Measurements from ENCODE around the gene ZNF605. TPM values are rescaled to one million over a fixed set of nuclear protein-coding genes. Genes with fewer than 3 reads are reported as not detected.
A peak's percentile ranks its signal among the peaks of the same experiment; 100 is the strongest.
"Not testable (repeated sequence)": the region's sequence is repeated elsewhere in the genome, so short reads cannot be mapped to it uniquely, and the experiment has no call there.

Gene ZNF605
- polyA plus RNA-seq, 2 donors, result 1.9 to 4.3 TPM

DNA sequence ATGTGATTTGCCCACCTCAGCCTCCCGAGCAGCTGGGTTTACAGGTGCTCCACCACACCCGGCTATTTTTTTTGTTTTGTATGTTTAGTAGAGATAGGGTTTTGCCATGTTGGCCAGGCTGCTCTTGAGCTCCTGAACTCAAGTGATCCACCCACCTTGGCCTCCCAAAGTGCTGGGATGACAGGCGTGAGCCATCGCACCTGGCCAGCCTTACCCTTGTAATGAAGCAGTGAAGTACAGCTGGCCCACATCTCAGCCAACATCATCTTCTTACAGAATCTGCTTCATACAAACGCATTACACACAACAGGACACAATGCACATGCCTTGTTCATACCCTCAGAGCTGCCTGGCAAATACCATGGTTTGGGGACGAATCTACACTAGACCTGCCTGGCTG, 37.4 kb downstream of the ZNF605 start:
- H3K4me3 ChIP-seq (ENCODE audit: low read depth in 1 of 2, low read length in 2 of 2), result no peak overlapping the region
- peaks cover 13 to 25% of the 10 kb centered on the region in 2 donors for H3K9me3 ChIP-seq (ENCODE audit: control insufficient read depth in 2 of 2, insufficient read depth in 1 of 2, low read depth in 1 of 2, low read length in 1 of 2)
- no peaks in the 10 kb centered on the region for H3K27me3 ChIP-seq (ENCODE audit: control insufficient read depth in 1 of 2, insufficient read depth in 2 of 2, low read length in 2 of 2)
- WGBS, 2 donors, result 94% methylated on average over 6 of the region's 6 CpGs
- H3K27ac ChIP-seq (ENCODE audit: low read depth in 2 of 2, low read length in 1 of 2), result no peak overlapping the region
- no peaks in the 10 kb centered on the region for H3K36me3 ChIP-seq (ENCODE audit: control insufficient read depth in 2 of 2, insufficient read depth in 2 of 2, low read length in 1 of 2)
- no peaks in the 10 kb centered on the region for H3K4me1 ChIP-seq (ENCODE audit: control insufficient read depth in 2 of 2, insufficient read depth in 2 of 2, low read length in 1 of 2)

DNA sequence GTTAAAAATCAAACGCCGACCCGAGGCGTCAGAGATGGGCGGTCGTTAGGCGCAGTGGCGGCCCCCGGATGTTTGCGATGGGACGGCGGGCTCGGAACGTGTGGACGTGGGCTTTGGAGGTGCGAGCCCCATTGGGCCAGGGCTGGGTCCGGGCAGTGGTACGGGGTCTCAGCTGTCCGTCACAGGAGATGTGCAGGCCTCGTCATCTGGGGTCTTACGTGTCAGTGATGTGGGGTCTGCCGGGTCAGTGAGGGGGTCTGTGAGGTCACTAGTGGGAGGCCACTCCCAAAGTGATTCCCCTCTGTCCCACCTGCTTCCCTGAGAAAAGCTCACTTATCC, 47.1 kb downstream of the ZNF605 start:
- Histone ChIP-seq H3K4me1 (ENCODE audit: control insufficient read depth in 2 of 2, insufficient read depth in 2 of 2, low read length in 1 of 2) (peaks cover 0 to 2% of the 10 kb centered on the region in 2 donors), H3K36me3 (ENCODE audit: control insufficient read depth in 2 of 2, insufficient read depth in 2 of 2, low read length in 1 of 2) (no peaks in the 10 kb centered on the region), H3K27ac (ENCODE audit: low read depth in 2 of 2, low read length in 1 of 2) (peak overlapping the region; percentile 51 to 75), H3K9me3 (ENCODE audit: control insufficient read depth in 2 of 2, insufficient read depth in 1 of 2, low read depth in 1 of 2, low read length in 1 of 2) (peaks cover 0 to 8% of the 10 kb centered on the region in 2 donors), H3K27me3 (ENCODE audit: control insufficient read depth in 1 of 2, insufficient read depth in 2 of 2, low read length in 2 of 2) (no peaks in the 10 kb centered on the region), H3K4me3 (ENCODE audit: low read depth in 1 of 2, low read length in 2 of 2) (peak overlapping the region; percentile 54 to 55)
- 3 to 5% methylated on average over 22 of the region's 22 CpGs for WGBS, 2 donors

DNA sequence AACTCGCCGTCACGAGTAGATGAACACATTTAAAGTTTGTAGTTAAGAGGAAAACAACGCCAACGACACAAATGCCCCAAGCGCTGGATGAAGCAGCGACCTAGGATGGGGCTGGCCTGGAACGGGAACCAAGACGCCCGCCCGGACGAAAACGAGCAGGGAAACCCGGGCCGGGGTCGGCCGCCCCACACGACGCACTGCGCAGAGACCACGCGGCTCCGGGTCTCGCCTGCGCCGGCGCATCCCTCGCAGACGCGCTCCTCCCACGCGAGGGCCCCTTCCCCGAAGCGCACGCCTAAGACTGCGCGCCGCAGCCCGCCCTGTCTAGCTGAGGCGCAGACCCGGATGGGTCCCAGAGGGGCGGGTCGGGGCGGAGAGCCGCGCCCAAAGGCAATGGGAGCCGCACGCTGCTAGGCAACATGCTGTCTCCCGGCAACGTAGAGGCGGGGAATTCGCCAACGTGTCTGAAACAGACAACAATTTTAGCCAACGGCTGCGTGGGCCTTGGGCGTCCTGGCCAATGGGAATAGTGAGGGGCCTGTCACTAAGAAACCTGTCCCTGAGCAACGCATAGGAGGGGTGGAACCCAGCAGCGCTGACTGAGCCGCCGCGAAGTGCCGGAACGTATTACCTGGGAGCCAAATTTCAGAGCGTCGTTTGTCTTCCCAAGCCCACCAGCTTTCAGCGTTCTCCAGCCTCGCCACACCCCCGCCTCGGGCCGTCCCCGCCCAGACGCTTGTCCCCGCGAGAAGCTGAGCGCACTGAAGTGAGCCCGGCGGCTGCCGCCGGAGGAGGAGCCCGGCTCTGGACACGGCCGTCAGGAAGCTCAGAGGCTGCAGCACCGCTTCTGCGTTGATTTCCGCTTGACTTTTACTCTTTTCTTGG, 47.7 kb downstream of the ZNF605 start:
- Histone ChIP-seq H3K4me3 (ENCODE audit: low read depth in 1 of 2, low read length in 2 of 2) (peak overlapping the region; percentile 54 to 55), H3K27ac (ENCODE audit: low read depth in 2 of 2, low read length in 1 of 2) (peak overlapping the region; percentile 73 to 75), H3K9me3 (ENCODE audit: control insufficient read depth in 2 of 2, insufficient read depth in 1 of 2, low read depth in 1 of 2, low read length in 1 of 2) (peaks cover 0 to 8% of the 10 kb centered on the region in 2 donors), H3K27me3 (ENCODE audit: control insufficient read depth in 1 of 2, insufficient read depth in 2 of 2, low read length in 2 of 2) (no peaks in the 10 kb centered on the region), H3K36me3 (ENCODE audit: control insufficient read depth in 2 of 2, insufficient read depth in 2 of 2, low read length in 1 of 2) (no peaks in the 10 kb centered on the region), H3K4me1 (ENCODE audit: control insufficient read depth in 2 of 2, insufficient read depth in 2 of 2, low read length in 1 of 2) (peaks cover 0 to 2% of the 10 kb centered on the region in 2 donors)
- 1 to 2% methylated on average over 80 to 85 of the region's 85 CpGs for WGBS, 2 donors

DNA sequence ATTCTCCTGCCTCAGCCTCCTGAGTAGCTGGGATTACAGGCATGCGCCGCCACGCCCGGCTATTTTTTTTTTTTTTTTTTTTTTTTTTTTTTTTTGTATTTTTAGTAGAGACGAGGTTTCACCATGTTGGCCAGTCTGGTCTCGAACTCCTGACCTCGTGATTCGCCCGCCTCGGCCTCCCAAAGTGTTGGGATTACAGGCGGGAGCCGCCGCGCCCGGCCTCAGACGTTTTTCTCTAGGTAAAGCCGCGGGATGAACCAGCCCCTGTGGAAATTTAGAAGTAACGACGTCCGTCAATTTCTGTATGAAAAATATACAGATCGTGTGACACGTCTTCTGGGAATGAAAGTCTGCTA, 48.3 kb downstream of the ZNF605 start:
- not testable (repeated sequence) for H3K4me1 ChIP-seq (ENCODE audit: control insufficient read depth in 2 of 2, insufficient read depth in 2 of 2, low read length in 1 of 2); H3K9me3 ChIP-seq (ENCODE audit: control insufficient read depth in 2 of 2, insufficient read depth in 1 of 2, low read depth in 1 of 2, low read length in 1 of 2); H3K27me3 ChIP-seq (ENCODE audit: control insufficient read depth in 1 of 2, insufficient read depth in 2 of 2, low read length in 2 of 2); H3K36me3 ChIP-seq (ENCODE audit: control insufficient read depth in 2 of 2, insufficient read depth in 2 of 2, low read length in 1 of 2)
- peak overlapping the region; percentile 54 to 55 for H3K4me3 ChIP-seq (ENCODE audit: low read depth in 1 of 2, low read length in 2 of 2)
- H3K27ac ChIP-seq (ENCODE audit: low read depth in 2 of 2, low read length in 1 of 2), result peak overlapping the region; percentile 15 to 73
- WGBS, 2 donors, result 8 to 13% methylated on average over 22 to 23 of the region's 23 CpGs

DNA sequence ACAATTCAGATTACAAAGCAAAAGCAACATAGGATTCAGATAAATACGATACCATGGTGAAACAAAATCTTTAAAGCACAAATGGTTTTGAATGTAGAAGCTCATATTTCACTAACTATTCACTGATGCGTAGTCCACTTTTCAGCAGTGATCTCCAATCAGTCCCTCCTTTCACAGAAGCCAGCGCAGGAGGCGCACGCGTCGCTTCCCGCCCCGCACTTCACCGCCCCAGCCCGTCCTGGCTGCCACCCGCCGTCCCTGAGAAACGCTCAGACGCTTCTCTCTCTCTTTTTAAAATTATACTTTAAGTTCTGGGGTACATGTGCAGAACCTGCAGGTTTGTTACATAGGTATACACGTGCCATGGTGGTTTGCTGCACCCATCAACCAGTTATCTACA, 48.9 kb downstream of the ZNF605 start:
- Histone ChIP-seq H3K9me3 (ENCODE audit: control insufficient read depth in 2 of 2, insufficient read depth in 1 of 2, low read depth in 1 of 2, low read length in 1 of 2) (peaks cover 0 to 8% of the 10 kb centered on the region in 2 donors), H3K4me3 (ENCODE audit: low read depth in 1 of 2, low read length in 2 of 2) (no peak overlapping the region)
- WGBS, 2 donors, result 29 to 30% methylated on average over 16 of the region's 16 CpGs

DNA sequence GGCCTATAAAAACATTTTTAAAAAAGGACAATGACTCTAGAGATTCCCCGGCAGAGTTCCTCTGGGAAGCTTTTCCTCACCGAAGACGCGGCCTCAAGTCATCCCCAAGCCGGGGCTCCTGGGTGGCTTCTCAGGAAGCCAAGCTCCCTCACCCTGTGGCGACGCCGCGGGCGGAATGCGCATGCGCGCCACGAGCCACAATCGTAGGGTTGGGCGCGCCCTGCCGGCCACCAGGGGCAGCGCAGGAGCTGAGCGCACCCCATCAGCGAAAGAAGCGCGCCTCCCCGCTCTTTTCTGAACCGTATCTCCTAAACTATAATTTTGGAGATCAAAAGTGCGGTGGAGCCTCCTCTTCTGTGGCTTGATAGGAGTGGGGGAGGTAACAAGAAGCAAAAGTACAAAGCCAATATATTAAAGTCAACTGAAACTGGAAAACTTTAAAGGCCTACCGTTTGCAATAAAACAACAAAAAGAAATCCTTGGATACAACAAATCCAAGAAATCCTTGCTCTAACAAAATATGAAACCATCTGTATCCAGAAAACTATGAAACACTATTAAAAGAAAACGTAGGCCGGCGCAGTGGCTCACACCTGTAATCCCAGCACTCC, 51.3 kb downstream of the ZNF605 start:
- no peaks in the 10 kb centered on the region for H3K27me3 ChIP-seq (ENCODE audit: control insufficient read depth in 1 of 2, insufficient read depth in 2 of 2, low read length in 2 of 2)
- no peak overlapping the region for H3K27ac ChIP-seq (ENCODE audit: low read depth in 2 of 2, low read length in 1 of 2)
- H3K36me3 ChIP-seq (ENCODE audit: control insufficient read depth in 2 of 2, insufficient read depth in 2 of 2, low read length in 1 of 2), result no peaks in the 10 kb centered on the region
- peaks cover 0 to 9% of the 10 kb centered on the region in 2 donors for H3K9me3 ChIP-seq (ENCODE audit: control insufficient read depth in 2 of 2, insufficient read depth in 1 of 2, low read depth in 1 of 2, low read length in 1 of 2)
- WGBS, 2 donors, result 16% methylated on average over 30 of the region's 30 CpGs
- no peak overlapping the region for H3K4me3 ChIP-seq (ENCODE audit: low read depth in 1 of 2, low read length in 2 of 2)
- peaks cover 0 to 2% of the 10 kb centered on the region in 2 donors for H3K4me1 ChIP-seq (ENCODE audit: control insufficient read depth in 2 of 2, insufficient read depth in 2 of 2, low read length in 1 of 2)

More for the DNA sequence above, 48.9 kb downstream of the ZNF605 start:
- Histone ChIP-seq H3K4me1 (ENCODE audit: control insufficient read depth in 2 of 2, insufficient read depth in 2 of 2, low read length in 1 of 2) (peaks cover 0 to 2% of the 10 kb centered on the region in 2 donors), H3K27me3 (ENCODE audit: control insufficient read depth in 1 of 2, insufficient read depth in 2 of 2, low read length in 2 of 2) (no peaks in the 10 kb centered on the region), H3K27ac (ENCODE audit: low read depth in 2 of 2, low read length in 1 of 2) (no peak overlapping the region), H3K36me3 (ENCODE audit: control insufficient read depth in 2 of 2, insufficient read depth in 2 of 2, low read length in 1 of 2) (no peaks in the 10 kb centered on the region)

DNA sequence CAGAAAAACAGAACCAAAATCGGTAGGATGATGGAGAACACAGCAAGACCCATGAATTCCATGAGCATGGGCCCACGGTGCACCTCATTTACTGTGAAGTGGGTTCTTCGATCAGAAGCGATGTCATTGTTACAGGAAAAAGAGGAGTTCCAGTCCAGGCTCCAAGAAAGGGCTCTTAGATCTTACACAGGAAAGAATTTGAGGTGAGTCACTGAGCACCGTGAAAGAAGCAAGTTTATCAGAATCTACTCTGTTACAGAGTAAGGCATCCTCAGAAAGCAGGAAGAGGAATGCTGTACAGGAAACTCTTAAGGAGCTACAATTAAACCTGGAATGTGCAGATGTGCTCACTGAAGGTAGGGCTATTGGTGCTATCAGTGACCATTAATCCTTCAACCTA, 57.1 kb downstream of the ZNF605 start:
- Histone ChIP-seq H3K36me3 (ENCODE audit: control insufficient read depth in 2 of 2, insufficient read depth in 2 of 2, low read length in 1 of 2) (no peaks in the 10 kb centered on the region), H3K9me3 (ENCODE audit: control insufficient read depth in 2 of 2, insufficient read depth in 1 of 2, low read depth in 1 of 2, low read length in 1 of 2) (peaks cover 0 to 4% of the 10 kb centered on the region in 2 donors), H3K27ac (ENCODE audit: low read depth in 2 of 2, low read length in 1 of 2) (no peak overlapping the region), H3K4me1 (ENCODE audit: control insufficient read depth in 2 of 2, insufficient read depth in 2 of 2, low read length in 1 of 2) (no peaks in the 10 kb centered on the region), H3K27me3 (ENCODE audit: control insufficient read depth in 1 of 2, insufficient read depth in 2 of 2, low read length in 2 of 2) (no peaks in the 10 kb centered on the region), H3K4me3 (ENCODE audit: low read depth in 1 of 2, low read length in 2 of 2) (no peak overlapping the region)
- WGBS, 2 donors, result 84 to 85% methylated on average over 5 of the region's 5 CpGs

DNA sequence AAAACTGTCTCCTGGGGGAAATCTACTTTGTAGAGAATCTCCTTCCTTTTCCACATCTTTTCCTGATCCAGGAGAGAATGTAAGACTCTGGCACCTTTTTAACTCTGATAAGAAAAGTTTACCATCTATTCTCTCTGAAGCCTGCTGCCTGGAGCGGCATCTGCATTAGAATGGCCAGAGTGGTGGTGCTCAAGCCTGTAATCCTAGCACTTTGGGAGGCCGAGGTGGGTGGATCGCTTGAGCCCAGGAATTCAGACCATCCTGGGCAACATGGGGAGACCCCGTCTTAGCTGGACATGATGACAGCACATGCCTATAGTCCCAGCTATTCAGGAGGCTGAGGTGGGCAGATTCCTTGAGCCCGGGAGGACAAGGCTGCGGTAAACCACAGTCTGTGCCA, 67.3 kb downstream of the ZNF605 start:
- WGBS, 2 donors, result 75 to 78% methylated on average over 6 of the region's 6 CpGs
- no peak overlapping the region for H3K27ac ChIP-seq (ENCODE audit: low read depth in 2 of 2, low read length in 1 of 2)
- H3K4me1 ChIP-seq (ENCODE audit: control insufficient read depth in 2 of 2, insufficient read depth in 2 of 2, low read length in 1 of 2), result no peaks in the 10 kb centered on the region

DNA sequence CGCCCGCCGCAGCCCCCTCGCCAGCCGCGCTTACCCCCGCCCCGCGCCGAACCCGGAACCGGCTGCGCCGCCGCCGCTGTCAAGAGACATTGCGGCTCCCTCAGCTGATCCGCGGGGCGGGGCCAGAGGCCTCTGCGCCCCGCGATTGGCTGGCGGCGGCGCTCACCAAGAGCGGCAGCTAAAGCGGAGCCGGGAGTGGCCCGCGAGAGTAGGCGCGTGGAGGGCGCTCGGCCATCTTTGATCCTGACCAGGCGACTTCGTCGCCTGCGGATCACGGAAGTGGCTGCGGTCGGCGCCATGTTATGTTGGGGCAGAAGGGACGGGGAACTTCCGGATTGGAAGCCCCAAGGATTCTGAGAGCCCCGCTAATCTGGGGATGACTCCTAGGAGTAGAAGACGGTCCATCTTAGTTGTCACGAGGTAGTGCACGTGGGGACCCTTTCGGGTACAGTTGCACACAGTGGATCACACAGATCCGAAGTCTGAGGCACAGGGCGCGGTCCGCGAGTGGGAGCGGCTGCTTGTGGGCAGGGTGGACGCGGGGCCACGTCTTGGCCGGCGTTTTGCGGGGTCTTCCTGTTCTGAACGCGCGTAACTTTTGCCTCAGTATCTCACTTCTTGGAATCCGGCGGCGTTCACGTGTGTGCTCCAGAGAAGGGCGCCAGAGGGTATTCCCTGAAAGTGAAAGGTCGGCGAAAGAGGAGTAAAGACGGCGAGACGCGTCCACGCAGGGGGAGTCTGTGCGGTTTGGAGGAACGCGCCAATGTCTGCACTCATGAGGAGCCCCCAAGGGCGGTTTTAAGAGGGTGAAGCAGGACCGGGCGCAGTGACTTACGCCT, 68.4 kb downstream of the ZNF605 start, which contains the start of gene CHFR:
TSS of gene CHFR (minus strand) at position 93 of the 839 bp plus-strand sequence. CDS start 277 bp downstream, outside the sequence.
- peak within 1 kb of the TSS; percentile 92 to 98 for H3K27ac ChIP-seq (ENCODE audit: low read depth in 2 of 2, low read length in 1 of 2)
- 1 to 2% methylated on average over 84 of the region's 84 CpGs for WGBS, 2 donors
- H3K4me1 ChIP-seq (ENCODE audit: control insufficient read depth in 2 of 2, insufficient read depth in 2 of 2, low read length in 1 of 2), result no peaks in the 10 kb centered on the region
- H3K36me3 ChIP-seq (ENCODE audit: control insufficient read depth in 2 of 2, insufficient read depth in 2 of 2, low read length in 1 of 2), result peaks cover 0 to 2% of the 10 kb centered on the region in 2 donors
- H3K4me3 ChIP-seq (ENCODE audit: low read depth in 1 of 2, low read length in 2 of 2), result peak within 1 kb of the TSS; percentile 88 to 99
- H3K9me3 ChIP-seq (ENCODE audit: control insufficient read depth in 2 of 2, insufficient read depth in 1 of 2, low read depth in 1 of 2, low read length in 1 of 2), result no peaks in the 10 kb centered on the region
- H3K27me3 ChIP-seq (ENCODE audit: control insufficient read depth in 1 of 2, insufficient read depth in 2 of 2, low read length in 2 of 2), result no peaks in the 10 kb centered on the region

More for the DNA sequence above, 67.3 kb downstream of the ZNF605 start:
- H3K36me3 ChIP-seq (ENCODE audit: control insufficient read depth in 2 of 2, insufficient read depth in 2 of 2, low read length in 1 of 2), result no peaks in the 10 kb centered on the region
- H3K27me3 ChIP-seq (ENCODE audit: control insufficient read depth in 1 of 2, insufficient read depth in 2 of 2, low read length in 2 of 2), result no peaks in the 10 kb centered on the region
- H3K4me3 ChIP-seq (ENCODE audit: low read depth in 1 of 2, low read length in 2 of 2), result no peak overlapping the region
- H3K9me3 ChIP-seq (ENCODE audit: control insufficient read depth in 2 of 2, insufficient read depth in 1 of 2, low read depth in 1 of 2, low read length in 1 of 2), result no peaks in the 10 kb centered on the region

Data from esophagus (tissue), 2 donors.